Suprapubic skin (tissue), 4 donors: ENCODE results near the gene LUC7L2. TPM values are rescaled to one million over a fixed set of nuclear protein-coding genes. Genes with fewer than 3 reads are reported as not detected.

Experiments
- DNase-seq, 2 donors: peaks; one replicate each; pipeline ENCODE4 v3.0.0-alpha.2; 2019; ENCODE audit warnings: low spot score in 2 of 2
- H3K27ac ChIP-seq: fragments of 200-600 bp; sonication (generic); one replicate; pipeline ENCODE4 v1.5.1; 2019
- H3K27me3 ChIP-seq: fragments of 200-600 bp; sonication (generic); one replicate; pipeline ENCODE4 v1.5.1; 2019
- H3K36me3 ChIP-seq: fragments of 200-600 bp; sonication (generic); one replicate; pipeline ENCODE4 v1.5.1; 2019
- H3K4me1 ChIP-seq: fragments of 200-600 bp; sonication (generic); one replicate; pipeline ENCODE4 v1.5.1; 2019
- H3K4me3 ChIP-seq: fragments of 200-600 bp; sonication (generic); one replicate; pipeline ENCODE4 v1.5.1; 2019; ENCODE audit warnings: mild to moderate bottlenecking
- H3K9me3 ChIP-seq: fragments of 200-600 bp; sonication (generic); one replicate; pipeline ENCODE4 v1.5.1; 2019
- CTCF ChIP-seq, 2 donors: fragments of 200-600 bp in 1 of 2; fragments of 450-650 bp in 1 of 2; sonication (generic) in 1 of 2; IDR thresholded peaks; one replicate each; pipeline ENCODE4 v1.5.1; 2016 to 2019; ENCODE audit warnings: antibody characterized with exemption in 2 of 2, mild to moderate bottlenecking in 1 of 2, moderate library complexity in 1 of 2
- EP300 ChIP-seq: sonication (generic); formaldehyde crosslinking; IDR thresholded peaks from one replicate; pipeline ENCODE4 v1.6.1; 2017; ENCODE audit warnings: antibody characterized with exemption
- POLR2A ChIP-seq, 2 donors: fragments of 450-650 bp; IDR thresholded peaks; one replicate each; pipeline ENCODE4 v1.6.1; 2017; ENCODE audit warnings: antibody characterized with exemption in 2 of 2, mild to moderate bottlenecking in 2 of 2, moderate library complexity in 2 of 2
- POLR2AphosphoS5 ChIP-seq, 3 donors: sonication (generic); formaldehyde crosslinking; IDR thresholded peaks; one replicate each; pipeline ENCODE4 v1.6.1; 2017; ENCODE audit warnings: antibody characterized with exemption in 3 of 3
- WGBS: methylation state at CpG from one replicate; pipeline ENCODE4 v1.1.5; 2018; 5-methylcytosine and 5-hydroxymethylcytosine counted together
- total RNA-seq, 4 donors: library from RNA; depleted of rRNA; stranded (reverse); fragments of >200 nt; gene quantifications; one replicate each; pipeline ENCODE4 v1.1.0, GENCODE V29; 2016

The LUC7L2 gene
- total RNA-seq, 4 donors from 2014 or later, result 39.7 to 115 (median 51.5) TPM

GRCh38 chr7:139439375-139439774 is 79.7 kb downstream of the LUC7L2 start:
- Histone ChIP-seq H3K27me3 (no peaks in the 10 kb centered on the region), H3K9me3 (no peaks in the 10 kb centered on the region), H3K36me3 (no peaks in the 10 kb centered on the region), H3K4me1 (peaks cover 13% of the 10 kb centered on the region), H3K27ac (no peak overlapping the region), H3K4me3 (no peak overlapping the region)
- WGBS, result 88% methylated on average over 7 of the region's 7 CpGs
- DNase-seq, result peak in 1 of 2 donors; percentile 55
- TF ChIP-seq POLR2A (IDR thresholded peaks at IDR 0.05), result no peak
- no peak for TF ChIP-seq POLR2AphosphoS5 (IDR thresholded peaks at IDR 0.05)
- TF ChIP-seq EP300, result no peak
- no peak for TF ChIP-seq CTCF (IDR thresholded peaks at IDR 0.05)

DNA sequence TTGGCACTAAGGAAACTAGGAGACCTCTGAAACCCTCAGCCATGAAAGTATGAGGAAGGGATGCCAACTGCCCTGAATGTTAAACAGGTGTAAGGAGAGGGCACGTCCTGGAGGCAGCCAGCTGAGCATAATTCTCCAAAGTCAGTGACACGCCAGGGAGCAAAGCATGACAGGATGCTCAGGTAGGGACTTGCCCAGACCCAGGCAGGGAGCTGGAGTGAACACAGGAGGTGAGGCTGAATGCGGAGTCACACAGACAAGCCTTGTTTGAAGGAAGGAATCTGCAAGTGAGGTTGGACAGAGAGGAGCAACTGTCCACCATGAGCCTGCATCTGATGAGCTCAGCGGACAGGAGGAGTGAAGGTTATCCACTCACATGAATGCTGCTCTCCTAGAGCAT is 82.3 kb downstream of the LUC7L2 start:
- no peaks in the 10 kb centered on the region for H3K9me3 ChIP-seq
- H3K27me3 ChIP-seq, result no peaks in the 10 kb centered on the region
- H3K4me3 ChIP-seq, result no peak overlapping the region
- TF ChIP-seq EP300 (no peak), POLR2AphosphoS5 (IDR thresholded peaks at IDR 0.05) (no peak), CTCF (IDR thresholded peaks at IDR 0.05) (no peak)
- no peak for DNase-seq
- peaks cover 11% of the 10 kb centered on the region for H3K4me1 ChIP-seq
- H3K27ac ChIP-seq, result peak overlapping the region; percentile 27
- WGBS, result 46% methylated on average over 3 of the region's 4 CpGs
- H3K36me3 ChIP-seq, result no peaks in the 10 kb centered on the region

- no peaks in the 10 kb centered on the region for H3K36me3 ChIP-seq
- no peak overlapping the region for H3K4me3 ChIP-seq
- DNase-seq, result no peak
- WGBS, result 93% methylated on average over 20 of the region's 20 CpGs
- H3K4me1 ChIP-seq, result peaks cover 11% of the 10 kb centered on the region
- no peak for TF ChIP-seq POLR2A (IDR thresholded peaks at IDR 0.05)
- TF ChIP-seq POLR2AphosphoS5 (IDR thresholded peaks at IDR 0.05), result no peak
- TF ChIP-seq CTCF (IDR thresholded peaks at IDR 0.05), result no peak
- TF ChIP-seq EP300, result no peak
- H3K9me3 ChIP-seq, result no peaks in the 10 kb centered on the region
- H3K27me3 ChIP-seq, result no peaks in the 10 kb centered on the region
- H3K27ac ChIP-seq, result no peak overlapping the region
Measured at GRCh38 chr7:139446051-139446890, 86.6 kb downstream of the LUC7L2 start.

DNA sequence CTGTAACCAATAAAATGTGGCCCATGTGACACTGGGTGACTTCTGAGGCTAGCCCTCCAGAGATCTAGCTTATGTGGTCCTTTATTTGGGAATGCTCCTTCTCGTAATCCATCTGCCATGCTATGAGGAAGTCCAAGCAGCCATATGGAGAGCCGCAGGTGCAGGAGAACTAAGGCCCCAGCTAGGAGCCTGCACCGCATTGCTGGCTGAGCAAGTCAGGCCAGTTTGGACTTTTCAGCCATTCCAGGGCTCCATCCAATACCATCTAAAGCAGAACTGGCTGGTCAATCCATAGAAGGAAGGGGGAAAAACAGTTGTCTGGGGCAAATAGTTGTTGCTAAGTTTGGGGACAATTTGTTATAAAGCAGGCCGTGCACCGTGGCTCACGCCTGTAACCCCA is 91.2 kb downstream of the LUC7L2 start:
- Histone ChIP-seq H3K4me3 (no peak overlapping the region), H3K27me3 (no peaks in the 10 kb centered on the region), H3K4me1 (no peaks in the 10 kb centered on the region), H3K27ac (no peak overlapping the region), H3K9me3 (no peaks in the 10 kb centered on the region), H3K36me3 (no peaks in the 10 kb centered on the region)
- no peak for TF ChIP-seq CTCF (IDR thresholded peaks at IDR 0.05)
- WGBS, result 100% methylated on average over 6 of the region's 6 CpGs
- no peak for DNase-seq

- WGBS, result 69% methylated on average over 6 of the region's 6 CpGs
- Histone ChIP-seq H3K27me3 (no peaks in the 10 kb centered on the region), H3K9me3 (no peaks in the 10 kb centered on the region), H3K4me1 (no peaks in the 10 kb centered on the region), H3K4me3 (no peak overlapping the region), H3K27ac (no peak overlapping the region), H3K36me3 (no peaks in the 10 kb centered on the region)
- DNase-seq, result no peak
- no peak for TF ChIP-seq POLR2AphosphoS5 (IDR thresholded peaks at IDR 0.05)
- no peak for TF ChIP-seq CTCF (IDR thresholded peaks at IDR 0.05)
- no peak for TF ChIP-seq POLR2A (IDR thresholded peaks at IDR 0.05)
- TF ChIP-seq EP300, result no peak
Measured at GRCh38 chr7:139451638-139452037, 91.9 kb downstream of the LUC7L2 start.
